ENCODE data around the gene TMEM184B. TPM values are rescaled to one million over a fixed set of nuclear protein-coding genes. Genes with fewer than 3 reads are reported as not detected.

The TMEM184B gene
- total RNA-seq, 3 donors from 2014 or later (not counting 1 experiment from before 2014, with no cell fraction given), result 58.1 to 72.5 (median 68.6) TPM

- H3K4me3 Mint-ChIP-seq, result peak overlapping the region; percentile 86
- intact Hi-C loops (cut with micrococcal nuclease), result loop anchor here (2.0 to 10.0 kb wide), 2 partner anchors 60 to 112 kb away; partner anchors contain the start of gene CSNK1E
- peaks cover 38 to 65% of the 10 kb centered on the region in 2 donors for H3K4me1 Mint-ChIP-seq
- Histone ChIP-seq H3K27me3 (ENCODE audit: control insufficient read depth, insufficient read depth, low read length) (no peaks in the 10 kb centered on the region), H3K4me1 (ENCODE audit: control insufficient read depth, insufficient read depth, low read length) (peaks cover 53% of the 10 kb centered on the region), H3K4me3 (ENCODE audit: low read length) (peak overlapping the region; percentile 57), H3K27ac (ENCODE audit: low read length) (peak overlapping the region; percentile 99), H3K9me3 (ENCODE audit: control insufficient read depth, insufficient read depth, low read length) (no peaks in the 10 kb centered on the region), H3K36me3 (ENCODE audit: control insufficient read depth, insufficient read depth, low read length) (no peaks in the 10 kb centered on the region)
- peak; percentile 58 to 78 for DNase-seq
- peak overlapping the region; percentile 90 to 96 for H3K27ac Mint-ChIP-seq
- H3K36me3 Mint-ChIP-seq, result no peaks in the 10 kb centered on the region
- WGBS (ENCODE audit: insufficient coverage), result under 1% methylated on average over 74 of the region's 74 CpGs
- peak; percentile 20 to 35 (median 22) for ATAC-seq
- no peaks in the 10 kb centered on the region for H3K9me3 Mint-ChIP-seq
- no peaks in the 10 kb centered on the region for H3K27me3 Mint-ChIP-seq (ENCODE audit: low read depth in 2 of 2)
- no peak for TF ChIP-seq CTCF (IDR thresholded peaks at IDR 0.05)
These were observed 70.2 kb downstream of the TMEM184B start for GRCh38 chr22:38202437-38203089.

GRCh38 chr22:38201711-38202436 lies 70.9 kb downstream of the TMEM184B start, which contains the start of gene MAFF:
MAFF (plus strand) TSS chr22:38201994; CDS start chr22:38213854, 11,860 bp downstream.
- Histone ChIP-seq H3K27ac (ENCODE audit: low read length) (peak within 1 kb of the TSS; percentile 99), H3K27me3 (ENCODE audit: control insufficient read depth, insufficient read depth, low read length) (no peaks in the 10 kb centered on the region), H3K36me3 (ENCODE audit: control insufficient read depth, insufficient read depth, low read length) (no peaks in the 10 kb centered on the region), H3K4me3 (ENCODE audit: low read length) (peak within 1 kb of the TSS; percentile 57), H3K9me3 (ENCODE audit: control insufficient read depth, insufficient read depth, low read length) (no peaks in the 10 kb centered on the region), H3K4me1 (ENCODE audit: control insufficient read depth, insufficient read depth, low read length) (peaks cover 53% of the 10 kb centered on the region)
- peak; percentile 86 to 91 for DNase-seq
- ATAC-seq, result peak; percentile 74 to 88 (median 76)
- Mint-ChIP-seq H3K36me3 (no peaks in the 10 kb centered on the region), H3K4me1 (peaks cover 38 to 65% of the 10 kb centered on the region in 2 donors), H3K4me3 (peak within 1 kb of the TSS; percentile 86), H3K9me3 (no peaks in the 10 kb centered on the region), H3K27me3 (ENCODE audit: low read depth in 2 of 2) (no peaks in the 10 kb centered on the region), H3K27ac (peak within 1 kb of the TSS; percentile 90 to 96)
- intact Hi-C loops (cut with micrococcal nuclease), result loop anchor here (1.0 to 10.0 kb wide), 4 partner anchors 21 to 113 kb away; partner anchors contain the start of genes CSNK1E and PLA2G6
- under 1% methylated on average over 85 of the region's 85 CpGs for WGBS (ENCODE audit: insufficient coverage)
- TF ChIP-seq CTCF (IDR thresholded peaks at IDR 0.05), result no peak

GRCh38 chr22:38201371-38201710 lies 71.5 kb downstream of the TMEM184B start:
- Mint-ChIP-seq H3K4me3 (peak overlapping the region; percentile 81), H3K27ac (peak overlapping the region; percentile 90 to 96), H3K36me3 (no peaks in the 10 kb centered on the region), H3K27me3 (ENCODE audit: low read depth in 2 of 2) (no peaks in the 10 kb centered on the region), H3K9me3 (no peaks in the 10 kb centered on the region), H3K4me1 (peaks cover 38 to 65% of the 10 kb centered on the region in 2 donors)
- Histone ChIP-seq H3K4me3 (ENCODE audit: low read length) (peak overlapping the region; percentile 49), H3K27me3 (ENCODE audit: control insufficient read depth, insufficient read depth, low read length) (no peaks in the 10 kb centered on the region), H3K4me1 (ENCODE audit: control insufficient read depth, insufficient read depth, low read length) (peaks cover 53% of the 10 kb centered on the region), H3K9me3 (ENCODE audit: control insufficient read depth, insufficient read depth, low read length) (no peaks in the 10 kb centered on the region), H3K36me3 (ENCODE audit: control insufficient read depth, insufficient read depth, low read length) (no peaks in the 10 kb centered on the region), H3K27ac (ENCODE audit: low read length) (peak overlapping the region; percentile 99)
- no peak for TF ChIP-seq CTCF (IDR thresholded peaks at IDR 0.05)
- 35% methylated on average over 8 of the region's 8 CpGs for WGBS (ENCODE audit: insufficient coverage)
- intact Hi-C loops (cut with micrococcal nuclease), result loop anchor here (1.0 to 10.0 kb wide), 3 partner anchors 20 to 113 kb away; partner anchors contain the start of genes CSNK1E and PLA2G6
- no peak for ATAC-seq
- no peak for DNase-seq
